SU-DHL-6 (cell line): ENCODE measurements around the gene ARL8A.

Source experiments
- H2AFZ ChIP-seq: fragments of 200-600 bp; sonication (generic); 2 replicates; pipeline ENCODE4 v1.6.1; 2014; ENCODE audit warnings: low read depth, mild to moderate bottlenecking, moderate library complexity, mixed read lengths, antibody characterized with exemption, low read length; ENCODE audit not compliant: severe bottlenecking
- H3F3A ChIP-seq: fragments of 200-600 bp; shearing (Covaris generic); 2 replicates; pipeline ENCODE4 v1.6.0; 2016; ENCODE audit warnings: antibody characterized with exemption, mild to moderate bottlenecking; ENCODE audit not compliant: insufficient read depth
- H3K27ac ChIP-seq: fragments of 200-600 bp; sonication (generic); 2 replicates; pipeline ENCODE4 v1.5.1; 2016; ENCODE audit warnings: low read depth, mild to moderate bottlenecking, low read length, moderate library complexity, mixed read lengths
- H3K27me3 ChIP-seq: fragments of 200-600 bp; sonication (generic), shearing (Covaris generic); 2 replicates; pipeline ENCODE4 v1.6.0; 2014; ENCODE audit warnings: mild to moderate bottlenecking, low read length
- H3K36me3 ChIP-seq: fragments of 200-600 bp; sonication (generic); 2 replicates; pipeline ENCODE4 v1.6.1; 2014; ENCODE audit warnings: mild to moderate bottlenecking, low read length, mixed read lengths
- H3K4me2 ChIP-seq: fragments of 300-600, 200-600 bp; shearing (Covaris generic), sonication (generic); 2 replicates; pipeline ENCODE4 v1.6.0; 2014; ENCODE audit warnings: low read length, low read depth, mild to moderate bottlenecking; ENCODE audit not compliant: poor library complexity, severe bottlenecking
- H3K4me3 ChIP-seq: fragments of 200-600 bp; sonication (generic); 2 replicates; pipeline ENCODE4 v1.5.1; 2014; ENCODE audit warnings: antibody characterized with exemption, low read length, mild to moderate bottlenecking, mixed read lengths; ENCODE audit not compliant: insufficient read depth, poor library complexity, severe bottlenecking
- H3K79me2 ChIP-seq: fragments of 200-600 bp; sonication (generic); 2 replicates; pipeline ENCODE4 v1.6.1; 2014; ENCODE audit warnings: mild to moderate bottlenecking, low read length, moderate library complexity; ENCODE audit not compliant: insufficient read depth
- H3K9ac ChIP-seq: fragments of 200-600 bp; sonication (generic); 2 replicates; pipeline ENCODE4 v1.7.0; 2014; ENCODE audit warnings: mild to moderate bottlenecking, low read length
- H3K9me2 ChIP-seq: fragments of 200-600 bp; sonication (generic); replicated peaks from 2 replicates; pipeline ENCODE4 v1.6.1; 2014; ENCODE audit warnings: low read length; ENCODE audit not compliant: insufficient read depth
- H3K9me3 ChIP-seq: fragments of 200-600 bp; sonication (generic); 2 replicates; pipeline ENCODE4 v1.6.1; 2014; ENCODE audit warnings: low read length, mixed read lengths; ENCODE audit not compliant: insufficient read depth
- H4K20me1 ChIP-seq: fragments of 200-600 bp; sonication (generic); 2 replicates; pipeline ENCODE4 v1.6.1; 2014; ENCODE audit warnings: low read depth, mild to moderate bottlenecking, antibody characterized with exemption, low read length, moderate library complexity, mixed read lengths
- CTCF ChIP-seq: fragments of 200-600 bp; sonication (generic); IDR thresholded peaks from one replicate; pipeline ENCODE4 v1.5.1; 2017; ENCODE audit warnings: antibody characterized with exemption, mild to moderate bottlenecking, low read length, moderate library complexity; ENCODE audit not compliant: insufficient read depth, poor library complexity, severe bottlenecking
- EZH2phosphoT487 ChIP-seq: fragments of 200-600 bp; sonication (generic), shearing (Covaris generic); conservative IDR thresholded peaks from 2 replicates; pipeline ENCODE4 v1.6.1; 2018; ENCODE audit warnings: mild to moderate bottlenecking, antibody characterized with exemption, low read length, moderate library complexity, mixed read lengths

The ARL8A gene

DNA sequence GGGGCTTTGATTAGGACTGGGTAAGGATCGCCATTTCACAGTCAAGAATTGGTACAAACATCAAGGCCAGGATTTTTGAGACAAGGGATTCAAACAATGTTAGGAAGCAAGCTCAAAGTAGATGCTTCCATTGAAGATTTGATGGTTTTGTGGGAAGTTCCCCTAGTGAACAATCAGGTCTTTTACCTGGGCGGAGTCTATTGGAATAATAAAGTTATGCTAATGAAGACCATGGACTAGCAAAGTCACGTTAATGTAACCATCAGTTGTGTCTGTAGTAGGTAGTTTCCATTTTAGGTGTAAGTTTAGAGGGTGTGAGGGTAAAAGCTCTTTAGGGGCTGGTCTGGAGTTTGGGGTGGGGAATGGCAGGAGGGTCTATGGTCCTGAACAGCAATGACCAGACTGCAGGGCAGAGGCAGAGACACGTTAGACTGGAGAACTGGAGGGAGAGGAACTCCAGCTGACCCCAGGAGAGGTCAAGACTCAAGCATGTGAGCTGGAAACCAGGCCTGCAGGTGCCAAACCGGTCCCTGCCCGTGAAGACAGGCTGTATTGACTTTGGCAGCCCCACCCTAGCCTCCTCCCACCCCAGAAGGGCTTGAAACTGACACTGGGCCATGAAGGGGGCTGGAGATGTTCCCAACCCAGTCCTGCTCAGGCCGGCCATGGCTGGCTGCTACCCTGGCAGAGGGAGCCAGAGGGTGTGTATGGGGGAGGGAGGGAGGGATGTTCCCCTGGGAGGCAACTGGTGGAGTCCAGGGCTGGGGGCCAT lies 57.8 kb downstream of the ARL8A start:
- Histone ChIP-seq H3K9me2 (no peaks in the 10 kb centered on the region), H3F3A (no peaks in the 10 kb centered on the region), H3K27me3 (no peaks in the 10 kb centered on the region), H3K4me3 (no peak overlapping the region), H3K27ac (no peak overlapping the region), H3K9me3 (no peaks in the 10 kb centered on the region), H4K20me1 (no peaks in the 10 kb centered on the region), H3K9ac (no peak overlapping the region), H3K36me3 (no peaks in the 10 kb centered on the region), H2AFZ (no peak overlapping the region), H3K4me2 (no peak overlapping the region), H3K79me2 (no peaks in the 10 kb centered on the region)
- no peak for TF ChIP-seq EZH2phosphoT487
- no peak for TF ChIP-seq CTCF

DNA sequence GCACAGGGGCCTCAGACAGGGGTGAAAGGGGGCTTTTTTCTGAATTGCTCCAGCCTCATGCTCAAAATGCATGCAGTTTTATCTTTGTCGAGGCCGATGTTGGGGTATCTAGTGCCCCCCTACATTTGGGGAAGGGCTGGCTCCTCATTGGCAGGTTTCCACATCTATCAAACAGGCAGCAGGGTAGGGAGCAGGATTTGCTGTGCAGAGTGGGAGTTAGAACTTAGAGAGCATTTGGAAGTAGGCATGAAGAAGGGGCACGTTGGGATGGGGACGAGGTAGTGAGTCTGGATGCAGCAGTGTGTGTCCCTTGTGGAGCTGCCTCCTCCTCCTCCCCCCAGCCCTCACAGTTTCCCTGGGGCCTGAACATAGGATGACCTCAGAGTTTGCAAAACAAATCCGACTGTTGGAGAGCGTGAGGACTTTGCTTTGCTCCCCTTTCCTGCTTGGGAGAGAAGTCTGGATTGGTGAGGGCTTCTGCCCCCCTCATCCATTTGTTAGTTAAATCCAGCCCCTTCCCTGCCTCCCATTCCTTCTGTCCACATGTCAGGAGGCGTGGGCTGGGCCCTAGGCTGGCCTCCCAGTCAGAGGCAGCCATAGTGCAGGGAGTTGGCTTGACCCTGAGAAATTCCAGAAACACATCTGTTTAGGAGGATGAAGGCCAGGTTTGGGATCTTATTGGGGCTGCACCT lies 58.7 kb downstream of the ARL8A start:
- Histone ChIP-seq H3K9me3 (no peaks in the 10 kb centered on the region), H3K27me3 (no peaks in the 10 kb centered on the region), H3K27ac (no peak overlapping the region), H4K20me1 (no peaks in the 10 kb centered on the region), H3K9me2 (no peaks in the 10 kb centered on the region), H3K4me3 (no peak overlapping the region), H2AFZ (no peak overlapping the region), H3K36me3 (no peaks in the 10 kb centered on the region), H3F3A (no peaks in the 10 kb centered on the region), H3K9ac (no peak overlapping the region), H3K4me2 (no peak overlapping the region), H3K79me2 (no peaks in the 10 kb centered on the region)
- no peak for TF ChIP-seq CTCF

GRCh38 chr1:202084791-202085681 lies 59.5 kb downstream of the ARL8A start:
- no peaks in the 10 kb centered on the region for H3F3A ChIP-seq
- H3K79me2 ChIP-seq = no peaks in the 10 kb centered on the region
- no peaks in the 10 kb centered on the region for H4K20me1 ChIP-seq
- H3K4me2 ChIP-seq = no peak overlapping the region
- TF ChIP-seq CTCF = no peak
- no peak for TF ChIP-seq EZH2phosphoT487
- H2AFZ ChIP-seq = no peak overlapping the region
- H3K27me3 ChIP-seq = no peaks in the 10 kb centered on the region
- H3K9me2 ChIP-seq = no peaks in the 10 kb centered on the region
- no peaks in the 10 kb centered on the region for H3K9me3 ChIP-seq
- no peak overlapping the region for H3K9ac ChIP-seq
- no peak overlapping the region for H3K27ac ChIP-seq
- no peak overlapping the region for H3K4me3 ChIP-seq
- H3K36me3 ChIP-seq = no peaks in the 10 kb centered on the region
